GM19099 (cell line): ENCODE measurements around the gene LRRIQ4.

Experiments
- POLR2A ChIP-seq: IDR thresholded peaks from 3 replicates; pipeline ENCODE4 v1.6.1; 2011; ENCODE audit warnings: low read depth; ENCODE audit not compliant: insufficient read length; ENCODE audit errors: extremely low read depth

The LRRIQ4 gene

GRCh38 chr3:169812332-169813235 lies at the start of gene LRRIQ4, which contains the start of gene LRRC34:
Gene LRRIQ4 (plus strand): TSS chr3:169812870. CDS start chr3:169821922, 9,052 bp downstream.
Gene LRRC34 (minus strand): TSS chr3:169812904. CDS start chr3:169812548, 356 bp downstream.
- TF ChIP-seq POLR2A = peak; percentile 33

DNA sequence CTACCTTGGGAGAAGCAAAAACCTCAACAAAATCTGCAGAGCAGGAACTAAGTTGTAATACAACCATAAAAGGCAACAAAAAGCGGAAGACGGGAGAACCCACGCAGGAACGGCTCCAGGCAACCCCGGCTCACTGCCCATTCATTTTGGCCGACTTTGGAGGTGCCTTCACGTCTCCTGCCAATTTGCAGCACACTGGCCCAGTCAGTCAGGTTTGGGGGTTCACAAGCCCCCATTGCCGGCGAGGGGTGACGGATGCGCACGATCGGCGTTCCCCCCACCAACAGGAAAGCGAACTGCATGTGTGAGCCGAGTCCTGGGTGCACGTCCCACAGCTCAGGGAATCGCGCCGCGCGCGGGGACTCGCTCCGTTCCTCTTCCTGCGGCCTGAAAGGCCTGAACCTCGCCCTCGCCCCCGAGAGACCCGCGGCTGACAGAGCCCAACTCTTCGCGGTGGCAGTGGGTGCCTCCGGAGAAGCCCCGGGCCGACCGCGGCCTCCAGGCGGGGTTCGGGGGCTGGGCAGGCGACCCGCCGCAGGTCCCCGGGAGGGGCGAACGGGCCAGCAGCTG lies 48.3 kb upstream of the LRRIQ4 start:
- TF ChIP-seq POLR2A = peak; percentile 18

- peak; percentile 95 for TF ChIP-seq POLR2A
These were observed 47.6 kb upstream of the LRRIQ4 start, which contains the start of gene TERC for GRCh38 chr3:169764882-169765612. Gene TERC (minus strand): TSS chr3:169765060.

DNA sequence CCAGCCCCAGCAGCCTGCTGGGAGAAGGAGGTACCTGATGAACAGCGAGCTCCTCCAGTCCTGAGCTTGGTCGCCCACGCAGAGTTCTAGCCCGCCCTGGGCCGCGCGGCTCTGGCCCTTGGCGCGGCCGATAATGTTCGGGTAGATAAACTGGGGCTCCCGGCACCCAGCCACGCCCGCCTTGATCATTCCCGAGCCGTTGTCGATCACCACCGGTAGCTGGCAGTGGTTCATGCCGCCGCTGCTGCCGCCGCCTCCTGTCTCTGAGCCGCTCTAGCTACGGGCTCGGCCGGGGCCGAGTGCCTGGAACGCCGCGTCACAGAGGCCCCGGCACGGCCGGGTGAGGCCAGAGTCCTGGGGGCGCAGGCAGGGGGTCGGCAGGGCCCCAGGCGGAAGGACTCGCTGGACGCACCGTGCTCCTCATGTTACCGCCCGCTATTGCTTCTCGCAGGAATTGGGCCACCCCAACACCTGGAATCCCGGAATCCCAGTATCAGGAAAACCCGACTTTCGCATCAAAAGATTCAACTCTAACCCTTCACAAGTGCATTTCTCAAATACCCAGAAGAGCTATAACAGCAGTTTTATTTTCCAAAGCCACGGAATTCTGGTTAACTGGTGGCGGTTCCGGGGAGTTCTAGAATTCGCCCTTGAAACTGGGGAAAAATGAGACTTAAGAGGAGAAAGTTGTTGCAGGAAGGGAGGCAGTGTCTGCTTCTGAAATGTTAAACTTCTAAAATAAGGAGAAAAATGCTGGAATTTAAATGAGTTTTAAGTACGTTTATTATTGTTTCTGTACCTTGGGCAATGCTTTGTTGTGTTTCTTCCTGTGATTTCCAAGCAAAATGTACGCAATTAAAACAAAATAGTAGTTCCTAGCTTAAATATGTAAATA lies 43.1 kb upstream of the LRRIQ4 start, which contains the start of gene ACTRT3:
ACTRT3 (minus strand) TSS at position 275 of the 895 bp plus-strand sequence; CDS start at position 234, 41 bp downstream.
- TF ChIP-seq POLR2A = peak; percentile 70

GRCh38 chr3:169771497-169772304 lies 41.0 kb upstream of the LRRIQ4 start:
- TF ChIP-seq POLR2A = peak; percentile 34

DNA sequence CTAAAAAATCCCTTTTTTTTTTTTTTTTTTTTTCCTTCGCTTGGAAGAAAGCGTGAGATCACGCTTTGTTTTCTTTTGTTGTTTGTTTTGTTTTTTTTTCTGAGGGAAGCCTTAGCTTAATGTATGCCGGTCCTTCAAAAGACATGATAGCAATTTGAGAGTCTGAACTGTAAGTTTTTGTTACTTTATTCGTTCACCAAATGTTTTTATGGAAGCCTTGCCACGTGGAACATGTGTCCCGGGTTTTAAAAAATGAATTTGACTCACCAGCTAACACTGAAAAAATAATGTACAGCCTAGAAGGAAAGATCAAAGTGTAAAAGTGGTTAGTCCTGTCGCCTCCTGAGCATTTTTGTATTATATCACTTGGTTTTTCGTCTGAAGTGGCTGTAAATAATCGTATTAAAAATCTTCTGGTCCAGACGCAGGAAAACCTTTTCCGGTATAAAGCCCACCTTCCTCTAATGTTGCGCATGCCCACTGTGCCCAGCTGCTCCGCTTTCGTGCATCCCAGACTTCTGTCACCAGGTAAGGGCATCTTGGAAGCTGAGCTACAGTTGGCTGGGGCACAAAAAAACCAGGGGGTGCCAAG lies 40.3 kb upstream of the LRRIQ4 start:
- TF ChIP-seq POLR2A = no peak

- TF ChIP-seq POLR2A = peak; percentile 97
These were observed 39.5 kb upstream of the LRRIQ4 start, which contains the start of gene MYNN for GRCh38 chr3:169772897-169773816. Gene MYNN (plus strand): TSS chr3:169773396. CDS start chr3:169774296, 900 bp downstream.

DNA sequence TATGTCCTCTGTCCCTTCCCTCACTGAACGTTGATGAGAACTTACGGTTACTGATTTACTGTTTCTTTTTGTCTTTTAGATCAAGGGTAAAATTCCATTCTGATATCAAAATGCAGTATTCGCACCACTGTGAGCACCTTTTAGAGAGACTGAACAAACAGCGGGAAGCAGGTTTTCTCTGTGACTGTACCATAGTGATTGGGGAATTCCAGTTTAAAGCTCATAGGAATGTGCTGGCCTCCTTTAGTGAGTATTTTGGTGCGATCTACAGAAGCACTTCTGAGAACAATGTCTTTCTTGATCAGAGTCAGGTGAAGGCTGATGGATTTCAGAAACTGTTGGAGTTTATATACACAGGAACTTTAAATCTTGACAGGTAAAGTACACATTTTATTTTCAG lies 38.5 kb upstream of the LRRIQ4 start:
- TF ChIP-seq POLR2A = no peak

GRCh38 chr3:169777822-169778221 lies 34.8 kb upstream of the LRRIQ4 start:
- no peak for TF ChIP-seq POLR2A

DNA sequence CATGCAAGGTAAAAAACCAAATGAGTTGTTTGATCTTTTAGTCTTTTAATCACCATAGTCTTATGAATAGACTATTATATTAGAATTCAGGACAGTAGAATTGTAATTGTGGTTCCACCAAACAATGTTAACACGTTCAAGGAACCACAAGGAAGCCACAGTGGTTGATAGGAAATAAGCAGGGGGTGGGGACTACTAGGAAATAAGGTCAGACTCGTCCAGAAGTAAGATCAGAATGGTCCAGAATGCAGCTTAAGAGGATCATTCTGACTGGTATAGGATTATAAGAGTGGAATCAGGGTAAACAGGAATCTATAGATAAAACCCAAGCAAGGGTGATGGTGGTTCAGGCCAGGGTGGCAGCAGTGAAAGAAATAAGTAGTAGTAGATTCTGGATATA lies 31.9 kb upstream of the LRRIQ4 start:
- no peak for TF ChIP-seq POLR2A

- no peak for TF ChIP-seq POLR2A
These were observed 31.3 kb upstream of the LRRIQ4 start for GRCh38 chr3:169781209-169781855.
